Measurements from ENCODE around the gene VAC14.
"Not testable (repeated sequence)": the region's sequence is repeated elsewhere in the genome, so short reads cannot be mapped to it uniquely, and the experiment has no call there.

The VAC14 gene

DNA sequence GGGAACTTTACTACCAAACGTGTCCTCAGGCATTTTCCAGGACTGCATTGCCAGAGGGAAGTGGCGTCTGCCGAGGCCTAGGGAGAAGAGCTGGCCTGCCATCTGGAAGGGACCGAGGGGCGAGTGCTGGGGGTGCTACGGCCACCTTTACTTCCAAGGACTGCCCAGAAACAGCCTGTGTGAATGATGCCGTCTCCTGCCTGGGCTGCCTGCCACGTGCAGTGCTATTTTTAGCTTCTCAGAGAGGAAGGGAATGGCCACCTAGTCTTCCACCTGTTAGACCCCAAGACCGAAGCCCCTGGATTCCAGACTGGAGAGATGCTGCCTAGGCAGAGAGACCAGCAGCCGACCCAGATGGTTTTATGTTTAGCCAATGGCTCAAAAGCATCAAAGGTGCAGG is 57.2 kb downstream of the VAC14 start:
- DNase-seq (ENCODE audit: low read depth in 2 of 2): no peak

DNA sequence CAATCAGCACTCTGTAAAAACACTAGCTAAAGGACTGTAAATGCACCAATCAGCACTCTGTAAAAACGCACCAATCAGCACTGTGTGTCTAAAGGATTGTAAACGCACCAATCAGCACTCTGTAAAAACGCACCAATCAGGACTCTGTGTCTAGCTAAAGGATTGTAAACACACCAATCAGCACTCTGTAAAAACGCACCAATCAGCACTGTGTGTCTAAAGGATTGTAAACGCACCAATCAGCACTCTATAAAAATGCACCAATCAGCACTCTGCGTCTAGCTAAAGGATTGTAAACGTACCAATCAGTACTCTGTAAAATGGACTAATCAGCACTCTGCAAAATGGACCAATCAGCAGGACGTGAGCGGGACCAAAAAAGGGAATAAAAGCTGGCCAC is 58.0 kb downstream of the VAC14 start:
- not testable (repeated sequence) for DNase-seq (ENCODE audit: low read depth in 2 of 2)

DNA sequence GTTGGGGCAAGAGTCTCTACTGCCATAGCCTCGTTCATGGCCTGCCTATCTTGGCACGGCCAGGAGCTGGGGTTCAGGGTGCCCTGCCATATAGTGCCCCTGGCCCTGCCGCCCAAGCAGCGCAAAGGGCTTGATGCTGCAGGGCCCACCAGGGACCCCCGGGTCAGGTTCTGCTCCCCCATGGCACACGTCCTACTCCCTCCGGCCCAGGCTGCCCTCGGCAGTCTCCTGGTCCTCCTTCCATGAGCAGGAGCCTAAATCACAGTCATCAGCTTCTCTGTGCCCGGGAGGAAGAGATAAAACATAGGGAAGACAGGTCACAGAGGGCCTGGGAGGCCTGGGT is 59.2 kb downstream of the VAC14 start:
- DNase-seq (ENCODE audit: low read depth in 2 of 2): no peak

DNA sequence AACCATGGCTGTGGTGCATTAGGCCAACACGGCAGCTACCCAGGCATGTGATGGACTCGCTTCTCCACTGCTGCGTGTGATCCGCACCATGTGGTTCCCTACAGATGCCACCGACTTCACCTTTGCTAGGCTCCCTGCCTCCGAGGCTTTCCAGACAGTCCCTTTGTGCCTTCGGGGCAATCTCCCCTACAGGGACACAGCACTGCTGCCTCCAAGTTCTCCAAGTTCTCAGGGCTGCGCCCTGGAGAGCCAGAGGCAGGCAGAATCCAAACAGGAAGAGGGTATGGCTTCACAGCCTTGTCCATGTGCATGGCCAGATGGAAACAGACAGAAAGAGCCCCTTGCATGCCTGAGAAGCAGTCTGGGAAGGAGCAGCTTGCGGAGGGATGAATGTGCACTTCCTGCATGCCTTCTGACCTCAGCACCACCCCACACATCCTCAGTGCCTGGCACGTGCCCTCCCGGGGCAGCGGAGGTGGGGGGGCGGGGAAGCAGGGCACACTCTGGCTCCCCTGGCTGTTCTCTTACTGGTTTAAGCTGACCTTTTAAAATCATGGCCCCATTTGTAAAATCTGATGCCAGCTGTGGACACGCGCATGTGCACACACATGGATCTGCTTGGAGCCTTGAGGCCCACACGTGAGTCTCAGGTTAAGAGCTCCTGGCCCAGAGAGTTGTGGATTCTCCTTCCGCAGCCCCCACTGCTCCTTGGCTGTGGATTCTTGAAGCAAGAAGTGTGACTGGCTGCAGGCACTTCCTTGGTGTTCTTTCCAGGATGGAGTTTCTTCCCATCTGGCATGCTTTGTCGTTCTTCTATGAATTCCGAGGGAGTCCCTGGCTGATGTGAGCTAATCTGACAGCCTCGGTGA is 59.8 kb downstream of the VAC14 start:
- DNase-seq (ENCODE audit: low read depth in 2 of 2): no peak

DNA sequence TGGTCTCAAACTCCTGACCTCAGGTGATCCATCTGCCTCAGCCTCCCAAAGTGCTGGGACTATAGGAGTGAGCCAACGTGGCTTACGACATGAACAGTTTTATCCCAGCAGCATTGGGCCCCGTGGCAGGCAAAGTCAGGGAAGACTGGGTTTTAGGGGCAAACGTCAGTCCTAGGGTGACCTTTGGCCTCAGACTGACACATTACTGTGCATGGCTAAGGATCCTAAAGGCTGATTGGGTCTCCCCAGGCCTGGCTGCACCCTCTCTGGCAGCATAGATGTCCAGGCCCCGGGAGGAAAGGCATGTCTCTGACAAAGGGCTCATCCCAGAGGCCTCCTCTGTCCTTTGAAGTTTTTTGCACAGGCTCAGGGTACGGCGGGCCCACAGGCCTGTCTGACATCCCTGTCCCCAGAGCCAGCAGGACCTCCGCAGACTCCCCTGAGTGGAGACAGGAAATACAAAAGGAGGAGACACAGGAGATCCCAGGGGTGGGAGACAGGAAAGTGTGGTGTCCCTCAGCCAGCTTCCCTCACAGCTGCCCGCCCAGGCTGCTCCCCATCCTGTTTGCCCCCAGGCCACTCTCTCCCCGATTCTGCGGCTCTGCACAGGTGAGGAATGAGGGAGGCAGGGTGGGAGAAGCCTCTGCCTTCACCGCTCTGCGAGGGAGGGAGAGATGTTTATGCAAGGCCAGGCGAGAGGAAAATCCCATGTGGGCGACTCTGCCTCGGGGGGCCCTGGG is 60.6 kb downstream of the VAC14 start:
- DNase-seq (ENCODE audit: low read depth in 2 of 2): no peak

DNA sequence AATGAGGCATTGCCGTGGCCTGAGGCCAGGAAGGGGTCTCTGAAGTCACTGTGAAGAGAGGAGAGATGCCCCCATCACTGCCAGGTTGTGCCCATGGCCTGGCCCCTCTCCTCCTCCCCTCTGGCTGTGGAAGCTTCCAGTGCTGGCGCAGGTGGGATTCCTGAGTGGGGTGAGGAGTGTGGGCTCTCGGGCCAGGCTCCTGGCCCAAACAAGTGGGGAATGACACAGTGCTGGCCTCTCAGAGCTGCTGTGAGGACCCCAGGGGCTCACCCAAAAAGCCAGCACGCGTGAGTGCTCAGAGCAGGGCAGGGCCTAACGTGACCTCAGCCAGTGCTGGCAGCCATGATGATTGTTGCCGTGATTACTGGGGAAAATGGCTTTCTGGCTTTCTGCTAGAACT is 61.6 kb downstream of the VAC14 start:
- DNase-seq (ENCODE audit: low read depth in 2 of 2): no peak

DNA sequence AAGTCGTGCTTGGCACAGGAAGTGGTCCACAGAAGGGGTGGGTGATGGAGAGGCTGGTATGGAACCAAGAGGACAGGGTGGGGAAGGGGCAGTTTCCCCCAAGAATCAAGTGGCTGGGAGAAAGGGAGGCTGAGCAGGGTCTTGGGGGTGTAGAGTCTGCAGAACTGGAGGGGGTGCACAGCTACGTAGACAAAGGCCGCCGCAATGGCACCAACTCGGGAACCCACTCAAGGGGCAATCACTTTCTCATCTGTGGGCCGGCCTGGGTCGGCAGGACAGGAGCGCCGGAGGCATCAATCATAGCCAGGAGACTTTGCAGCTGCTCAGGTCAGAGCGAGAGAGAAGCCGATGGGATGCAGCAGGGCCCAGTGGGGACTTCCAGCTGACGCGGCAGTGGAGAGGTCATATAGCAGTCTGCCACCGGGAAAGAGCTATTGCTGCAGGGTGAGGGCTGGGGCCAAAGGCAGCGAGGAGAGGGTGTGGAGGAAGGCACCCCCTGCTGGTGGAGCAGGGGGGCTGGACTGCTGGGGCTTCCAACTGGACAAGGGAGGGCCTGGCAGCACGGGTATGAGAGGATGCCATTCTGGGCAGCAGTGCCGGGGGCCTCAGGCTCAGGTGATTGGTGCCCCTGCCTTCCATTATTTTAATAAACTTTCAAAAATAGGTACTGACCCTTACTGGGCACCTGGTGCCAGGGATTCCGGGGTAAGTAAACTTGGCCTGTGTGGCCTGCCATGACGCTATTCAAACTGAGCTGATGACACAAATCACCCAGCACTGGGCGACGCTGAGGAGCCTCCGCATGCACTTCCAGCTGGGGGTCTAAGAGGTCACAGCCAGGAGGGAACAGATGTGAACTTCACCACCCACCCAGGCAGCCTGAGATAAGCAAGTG is 62.6 kb downstream of the VAC14 start:
- DNase-seq (ENCODE audit: low read depth in 2 of 2): no peak

DNA sequence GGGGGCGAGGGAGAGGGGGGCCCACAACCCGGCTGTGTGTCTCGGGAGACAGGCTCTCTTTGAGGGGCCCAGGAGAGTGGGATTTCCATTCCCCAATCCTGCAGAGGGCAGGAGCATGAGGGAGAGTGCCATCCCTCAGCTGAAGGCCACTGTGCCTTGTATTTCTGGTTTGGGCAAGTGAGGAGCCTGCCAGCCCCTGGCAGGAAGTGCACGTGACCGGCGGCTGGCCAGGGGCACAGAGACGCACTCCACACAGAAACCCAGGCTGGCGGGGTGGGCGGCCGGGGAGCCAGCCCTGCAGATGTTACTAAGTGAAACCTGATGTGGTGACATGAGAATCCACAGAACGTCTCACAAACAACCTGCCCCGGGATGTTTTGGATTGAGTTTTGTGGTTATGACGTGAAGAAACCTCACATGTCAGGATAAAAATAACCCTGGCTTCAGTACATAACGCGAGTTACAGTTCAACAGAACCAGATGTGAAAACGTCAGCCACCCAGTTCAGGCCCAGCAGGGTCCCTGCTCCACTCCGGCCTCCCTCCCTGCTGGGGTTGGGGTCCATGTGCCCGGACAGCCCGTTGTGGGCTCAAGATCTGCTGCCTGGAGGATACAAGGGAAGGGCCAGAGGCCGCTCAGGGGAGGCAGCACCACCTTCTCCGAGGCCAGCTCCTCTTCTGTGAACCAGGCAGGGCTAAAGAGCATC is 63.4 kb downstream of the VAC14 start:
- DNase-seq (ENCODE audit: low read depth in 2 of 2): peak; percentile 44 to 54

DNA sequence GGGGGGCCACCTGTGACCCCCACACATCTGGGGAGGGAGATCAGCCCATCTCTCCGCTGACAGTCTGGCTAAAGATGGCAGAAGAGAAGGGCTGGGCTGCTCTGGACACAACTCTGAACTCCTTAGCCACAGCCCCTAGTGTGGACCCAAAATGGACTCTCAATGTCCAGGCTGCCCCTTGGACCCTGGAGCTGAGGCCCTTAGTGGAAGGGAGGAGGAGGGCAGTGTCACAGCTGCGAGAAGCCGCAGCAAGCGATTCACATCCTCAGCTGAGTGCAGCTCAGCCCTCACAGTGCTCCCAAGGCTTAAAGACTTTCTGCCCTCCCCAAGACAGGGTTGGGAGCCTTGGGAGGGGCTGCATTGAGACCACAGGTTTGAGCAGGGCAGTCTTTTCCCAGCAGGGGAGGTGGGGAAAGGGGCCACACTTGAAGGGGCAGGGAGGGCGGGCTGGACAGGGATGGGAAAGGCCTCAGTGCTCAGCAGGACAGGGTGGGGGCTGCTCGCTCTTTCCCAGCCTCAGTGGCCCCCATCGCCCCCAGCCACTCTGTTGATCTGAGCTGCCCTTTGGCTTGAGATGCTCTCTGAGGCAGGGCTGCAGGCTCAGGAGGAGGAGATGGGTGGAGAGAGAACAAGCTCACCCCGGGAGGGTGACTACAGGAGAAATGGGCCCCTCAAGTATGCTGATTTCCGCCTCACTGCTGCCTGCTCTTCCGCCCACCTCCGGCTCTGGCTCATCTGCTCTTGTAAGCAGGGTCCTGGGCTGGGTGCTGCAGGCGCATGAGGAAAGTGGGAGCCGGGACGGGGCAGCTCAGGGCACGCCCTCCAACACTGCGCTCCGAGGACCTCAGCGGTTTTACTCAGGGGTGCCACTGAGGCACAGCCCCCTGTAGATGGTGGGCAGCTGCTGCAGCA is 64.2 kb downstream of the VAC14 start:
- no peak for DNase-seq (ENCODE audit: low read depth in 2 of 2)

DNA sequence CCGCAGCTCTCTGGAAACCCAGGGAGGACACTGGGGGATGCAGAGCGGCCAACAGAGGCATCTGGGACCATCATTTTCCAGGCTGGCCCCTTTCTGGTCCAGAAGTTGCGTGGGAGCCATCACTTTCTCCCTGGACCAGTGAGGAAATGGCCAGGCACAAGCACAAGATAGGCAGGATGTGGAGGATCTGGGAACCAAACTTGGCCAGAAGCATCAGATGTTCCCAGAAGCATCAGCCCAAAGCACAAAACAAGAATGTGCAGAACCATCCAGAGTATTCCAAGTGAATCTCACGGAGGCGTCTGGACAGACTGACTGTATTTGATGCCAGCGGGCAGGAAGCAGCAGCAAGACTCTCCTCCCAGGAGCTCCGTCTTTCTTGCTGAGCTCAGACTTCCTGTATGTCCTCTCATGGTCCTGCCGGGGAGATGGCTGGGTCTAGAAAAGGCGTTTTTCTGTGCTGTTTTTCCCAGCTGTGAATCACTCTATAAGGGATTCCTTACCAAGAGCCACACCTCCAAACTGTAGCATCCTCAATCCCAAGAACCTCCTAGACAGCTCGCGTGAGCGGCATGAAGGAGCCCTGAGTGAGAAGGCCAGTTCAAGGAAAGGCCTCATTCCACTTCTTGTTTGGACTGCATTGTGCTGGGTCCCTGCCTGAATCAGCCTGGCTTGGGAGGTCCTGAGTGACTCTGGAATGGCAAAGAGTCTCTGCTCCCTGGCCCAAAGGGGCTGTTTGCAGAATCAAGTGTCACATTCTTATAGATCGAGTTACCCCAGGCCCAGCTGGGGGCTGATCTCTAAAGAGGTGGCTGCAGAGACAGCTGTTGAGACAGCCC is 65.6 kb downstream of the VAC14 start:
- DNase-seq (ENCODE audit: low read depth in 2 of 2): no peak

DNA sequence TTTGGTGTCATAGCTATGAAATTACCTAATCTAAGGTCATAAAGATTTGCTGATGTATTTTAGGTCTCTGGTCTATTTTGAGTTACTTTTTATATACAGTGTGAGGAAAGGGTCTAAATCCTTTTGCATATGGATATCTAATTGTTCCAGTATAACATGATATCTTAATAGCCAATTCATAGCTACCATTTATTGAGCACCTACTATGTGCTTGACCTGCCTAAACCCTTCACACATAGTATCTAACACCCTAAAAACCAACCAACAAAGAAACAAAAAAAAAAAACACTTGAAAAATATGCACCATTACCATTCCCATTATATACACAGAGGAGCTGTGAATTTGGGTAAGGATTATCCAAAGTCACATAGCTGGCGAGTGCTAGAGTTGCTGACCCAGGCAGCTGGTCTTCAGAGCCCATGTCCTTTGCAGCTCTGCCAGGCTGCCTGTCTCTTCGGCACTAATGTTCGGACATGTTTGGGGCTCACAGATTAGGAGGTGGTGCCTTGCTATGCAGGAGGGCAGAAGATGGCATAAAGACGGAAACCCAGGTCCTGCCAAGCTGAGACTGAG is 66.3 kb downstream of the VAC14 start:
- DNase-seq (ENCODE audit: low read depth in 2 of 2): no peak

DNA sequence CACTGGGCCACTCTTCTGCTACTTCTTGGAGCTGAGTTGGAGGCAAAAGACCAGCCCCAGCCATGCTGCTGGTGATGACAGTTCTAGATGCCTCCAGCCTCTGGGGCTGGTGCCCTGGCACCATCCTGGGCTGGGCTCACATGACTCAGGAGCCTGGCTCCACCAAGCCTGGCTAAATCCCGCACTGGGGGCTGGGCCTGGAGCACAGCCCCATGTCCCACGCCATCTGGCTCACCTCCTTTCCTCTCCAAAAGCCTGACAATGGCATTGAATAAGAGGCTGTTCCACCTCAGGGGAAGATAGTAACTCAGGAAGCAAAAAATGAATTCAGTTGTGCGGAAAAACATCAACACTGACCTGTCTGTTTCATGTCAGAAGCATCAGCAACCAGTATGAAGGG is 70.0 kb downstream of the VAC14 start:
- no peak for DNase-seq (ENCODE audit: low read depth in 2 of 2)

DNA sequence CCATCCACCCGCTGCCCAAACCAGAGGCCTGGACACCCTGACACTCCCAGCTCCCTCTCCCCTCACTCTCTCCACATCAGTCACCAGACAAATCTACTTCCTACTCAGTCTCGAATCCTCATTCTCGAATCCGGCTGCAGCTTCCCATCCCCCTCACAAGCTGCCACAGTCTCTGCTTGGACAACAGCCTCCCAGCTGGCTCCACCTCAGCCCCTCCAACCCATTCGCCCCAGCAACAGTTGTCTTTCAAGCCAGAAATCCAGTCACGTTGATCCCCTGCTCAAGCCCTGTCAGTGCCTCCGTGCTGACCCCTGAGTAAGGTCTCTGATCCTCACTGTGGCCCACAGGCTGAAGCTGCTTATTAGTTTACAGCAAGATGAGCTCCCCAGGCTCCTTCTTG is 70.9 kb downstream of the VAC14 start:
- no peak for DNase-seq (ENCODE audit: low read depth in 2 of 2)

DNA sequence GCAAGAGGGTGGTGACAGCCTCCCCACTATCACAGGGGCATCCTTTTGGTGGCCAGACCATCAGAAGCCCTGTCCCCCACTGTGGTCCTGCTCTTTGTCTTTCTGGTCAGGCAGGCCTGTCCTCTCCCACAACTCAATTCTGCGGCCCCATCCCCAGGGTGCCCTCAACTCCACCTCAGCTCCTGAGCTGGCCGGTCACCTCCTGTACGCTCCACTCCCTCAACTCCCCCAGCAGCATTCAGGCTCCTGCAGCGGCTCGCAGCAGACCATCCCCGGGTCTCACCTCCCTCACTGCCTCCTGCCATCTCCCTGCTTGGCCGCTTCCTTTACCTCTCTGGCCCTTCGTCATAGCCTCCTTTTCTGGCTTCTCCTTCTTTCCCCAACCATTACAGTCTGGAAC is 71.7 kb downstream of the VAC14 start:
- no peak for DNase-seq (ENCODE audit: low read depth in 2 of 2)

DNA sequence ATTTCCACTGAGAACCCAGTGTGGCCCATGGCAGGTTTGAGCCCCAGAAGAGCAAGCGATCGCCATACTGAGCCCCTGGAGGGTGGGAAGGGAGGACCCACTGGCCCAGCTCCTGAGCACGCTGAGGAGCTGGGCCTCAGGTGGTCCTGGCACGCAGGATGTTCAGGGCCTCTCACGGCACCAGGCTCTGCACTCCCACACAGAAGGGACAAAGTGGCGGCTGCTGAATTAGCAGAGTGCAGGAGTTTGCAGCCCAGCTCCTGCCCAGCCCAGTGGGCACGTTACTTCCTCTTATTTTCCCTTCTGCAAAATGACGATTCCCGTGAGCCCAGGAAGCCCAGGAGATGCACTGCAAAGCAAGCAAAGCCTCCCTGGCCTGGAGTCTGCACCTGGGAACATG is 72.8 kb downstream of the VAC14 start:
- no peak for DNase-seq (ENCODE audit: low read depth in 2 of 2)

DNA sequence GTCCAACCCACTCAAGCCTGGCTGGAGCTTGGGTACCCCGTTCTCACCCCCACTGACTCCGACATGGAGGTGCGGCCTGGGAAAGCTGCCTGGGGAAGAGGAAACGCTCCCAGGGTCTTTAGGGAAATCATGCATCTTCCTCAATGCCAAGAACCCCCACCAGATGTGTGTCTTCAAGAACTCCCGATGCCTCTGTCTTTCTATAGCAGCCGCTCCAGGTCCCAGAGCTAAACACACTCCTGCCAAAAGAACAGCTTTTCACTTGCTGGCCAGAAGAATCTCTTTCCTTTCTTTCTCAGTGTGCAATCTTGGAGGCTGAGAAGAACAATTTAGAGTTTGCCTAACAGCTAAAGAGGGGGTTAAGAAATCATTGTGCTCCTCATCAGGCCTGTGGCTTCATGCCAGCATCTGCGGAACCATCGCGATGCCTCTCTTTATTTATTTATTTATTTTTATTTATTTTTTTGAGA is 74.0 kb downstream of the VAC14 start:
- DNase-seq (ENCODE audit: low read depth in 2 of 2): no peak

DNA sequence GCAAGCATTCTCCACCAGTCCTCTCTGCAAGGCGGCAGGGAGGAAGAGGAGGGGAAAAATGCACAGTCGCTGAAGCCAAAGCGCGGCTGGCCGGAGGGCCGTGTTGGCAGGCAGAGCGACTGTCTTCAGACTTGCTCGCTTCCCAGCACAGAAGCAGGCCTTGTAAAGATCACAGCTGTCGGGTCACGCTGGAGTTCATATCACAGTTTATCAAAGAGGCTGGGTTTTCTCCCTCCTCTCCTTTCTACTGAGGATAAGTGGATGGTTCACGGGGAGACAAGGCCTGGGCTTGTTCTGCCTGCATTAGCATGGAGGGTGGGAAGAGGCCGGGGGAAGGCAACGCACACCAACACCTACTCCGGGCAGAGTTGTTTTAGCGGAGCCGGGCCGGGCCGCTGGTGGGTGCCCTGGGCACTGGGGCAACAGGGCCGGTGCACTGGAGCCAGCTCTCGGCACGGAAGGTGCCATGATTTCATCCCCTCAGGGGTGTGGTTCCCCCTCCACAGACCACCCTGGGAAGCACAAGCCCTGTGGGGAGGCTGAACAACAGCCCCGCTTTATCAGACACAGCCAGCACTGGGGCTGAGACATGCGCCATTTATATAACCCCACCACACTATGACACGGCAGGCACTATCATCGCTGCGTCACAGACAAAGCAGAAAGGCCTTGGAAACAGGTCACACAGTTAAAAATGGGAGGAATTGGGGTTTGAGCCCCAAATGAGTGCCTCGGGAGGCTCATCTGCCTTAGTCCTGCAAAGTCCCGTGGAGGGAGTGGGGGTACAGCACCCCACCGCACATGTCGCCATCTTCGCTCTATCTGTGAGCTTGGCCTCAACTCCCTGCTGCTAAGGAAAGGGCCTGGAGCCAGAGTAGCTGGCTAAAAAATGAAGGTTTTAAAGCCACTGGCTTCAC is 74.8 kb downstream of the VAC14 start:
- DNase-seq (ENCODE audit: low read depth in 2 of 2): no peak

Measured in activated CD4-positive, alpha-beta T cell treated with anti-CD3 and anti-CD28 coated beads for 24 hours (primary cell).